ENCODE measurements around the gene CNTN1. TPM values are rescaled to one million over a fixed set of nuclear protein-coding genes. Genes with fewer than 3 reads are reported as not detected.

Gene CNTN1
- polyA plus RNA-seq, 1 donor (not counting 4 experiments of a cell fraction or from before 2014, with no cell fraction given), result 19.0 TPM

- Histone ChIP-seq H3K79me2 (ENCODE audit: control insufficient read depth, insufficient read depth, low read length) (no peaks in the 10 kb centered on the region), H3K9ac (ENCODE audit: control insufficient read depth, extremely low read depth, insufficient read depth, low read length) (no peak overlapping the region), H2AFZ (ENCODE audit: control insufficient read depth, low read length) (no peak overlapping the region), H3K4me2 (ENCODE audit: control insufficient read depth, extremely low read depth, insufficient read depth, low read depth, low read length) (no peak overlapping the region), H3K27me3 (ENCODE audit: control insufficient read depth, extremely low read depth, insufficient read depth, low read length) (no peaks in the 10 kb centered on the region), H3K9me1 (ENCODE audit: control insufficient read depth, extremely low read depth, insufficient read depth, low read length) (no peaks in the 10 kb centered on the region), H3K4me1 (ENCODE audit: control insufficient read depth, extremely low read depth, insufficient read depth, low read length) (no peaks in the 10 kb centered on the region), H3K36me3 (ENCODE audit: control insufficient read depth in 2 of 2, extremely low read depth in 1 of 2, insufficient read depth in 2 of 2, low read length in 2 of 2) (no peaks in the 10 kb centered on the region), H3K27ac (ENCODE audit: control insufficient read depth, insufficient read depth, low read length) (no peak overlapping the region), H3K9me3 (ENCODE audit: control insufficient read depth, low read depth, low read length) (no peaks in the 10 kb centered on the region), H4K20me1 (ENCODE audit: control insufficient read depth, extremely low read depth, insufficient read depth, low read length) (no peaks in the 10 kb centered on the region), H3K4me3 (ENCODE audit: control insufficient read depth in 2 of 3, extremely low read depth in 1 of 3, insufficient read depth in 2 of 3, low read depth in 1 of 3, low read length in 3 of 3) (no peak overlapping the region)
- FAIRE-seq (no peak), DNase-seq (ENCODE audit: low read depth, low spot score) (no peak)
- dilution Hi-C loops (cut with MboI; ENCODE audit: extremely low pct_ligation_motif_present, low sequenced_read_pairs), result no loop called here
- no peak for TF ChIP-seq CTCF (optimal IDR thresholded peaks at IDR 0.05 in 1 of 3, IDR thresholded peaks at IDR 0.05 in 1 of 3, conservative IDR thresholded peaks at IDR 0.05 in 1 of 3; ENCODE audit: extremely low read depth in 1 of 3, insufficient read depth in 2 of 3, low read length in 3 of 3)
- TF ChIP-seq EZH2 (IDR thresholded peaks at IDR 0.05; ENCODE audit: low read length), result no peak
Observed at GRCh38 chr12:41101806-41102205, 409.6 kb downstream of the CNTN1 start.

GRCh38 chr12:41103614-41104013 lies 411.4 kb downstream of the CNTN1 start:
- Histone ChIP-seq H3K9me3 (ENCODE audit: control insufficient read depth, low read depth, low read length) (no peaks in the 10 kb centered on the region), H3K4me1 (ENCODE audit: control insufficient read depth, extremely low read depth, insufficient read depth, low read length) (no peaks in the 10 kb centered on the region), H3K27ac (ENCODE audit: control insufficient read depth, insufficient read depth, low read length) (no peak overlapping the region), H3K9ac (ENCODE audit: control insufficient read depth, extremely low read depth, insufficient read depth, low read length) (no peak overlapping the region), H3K9me1 (ENCODE audit: control insufficient read depth, extremely low read depth, insufficient read depth, low read length) (no peaks in the 10 kb centered on the region), H4K20me1 (ENCODE audit: control insufficient read depth, extremely low read depth, insufficient read depth, low read length) (no peaks in the 10 kb centered on the region), H2AFZ (ENCODE audit: control insufficient read depth, low read length) (no peak overlapping the region), H3K27me3 (ENCODE audit: control insufficient read depth, extremely low read depth, insufficient read depth, low read length) (no peaks in the 10 kb centered on the region), H3K4me2 (ENCODE audit: control insufficient read depth, extremely low read depth, insufficient read depth, low read depth, low read length) (no peak overlapping the region), H3K79me2 (ENCODE audit: control insufficient read depth, insufficient read depth, low read length) (no peaks in the 10 kb centered on the region), H3K36me3 (ENCODE audit: control insufficient read depth in 2 of 2, extremely low read depth in 1 of 2, insufficient read depth in 2 of 2, low read length in 2 of 2) (no peaks in the 10 kb centered on the region), H3K4me3 (ENCODE audit: control insufficient read depth in 2 of 3, extremely low read depth in 1 of 3, insufficient read depth in 2 of 3, low read depth in 1 of 3, low read length in 3 of 3) (no peak overlapping the region)
- DNase-seq (ENCODE audit: low read depth, low spot score) (no peak), FAIRE-seq (no peak)
- TF ChIP-seq CTCF (optimal IDR thresholded peaks at IDR 0.05 in 1 of 3, IDR thresholded peaks at IDR 0.05 in 1 of 3, conservative IDR thresholded peaks at IDR 0.05 in 1 of 3; ENCODE audit: extremely low read depth in 1 of 3, insufficient read depth in 2 of 3, low read length in 3 of 3) (no peak), EZH2 (IDR thresholded peaks at IDR 0.05; ENCODE audit: low read length) (no peak)
- dilution Hi-C loops (cut with MboI; ENCODE audit: extremely low pct_ligation_motif_present, low sequenced_read_pairs), result no loop called here

Measured in keratinocyte (primary cell).